Upper lobe of left lung (tissue), 6 donors: Measurements from ENCODE around the gene NCAPG2. TPM values are rescaled to one million over a fixed set of nuclear protein-coding genes. Genes with fewer than 3 reads are reported as not detected.

Source experiments
- ATAC-seq, 2 donors: fragments of 200-7000 bp; cut with Tn5 transposase; one replicate each; pipeline ENCODE4 v1.9.1; 2022; ENCODE audit warnings: mild to moderate bottlenecking in 2 of 2, moderate library complexity in 2 of 2; ENCODE audit not compliant: low FRiP score in 2 of 2
- DNase-seq, 2 donors: peaks; one replicate each; pipeline ENCODE4 v3.0.0-alpha.2; 2019 to 2020
- H3K27ac ChIP-seq, 4 donors: fragments of 200-600 bp; sonication (generic); one replicate each; pipeline ENCODE4 v1.5.1; 2016 to 2019
- H3K27me3 ChIP-seq, 4 donors: fragments of 200-600 bp; sonication (generic); one replicate each; pipeline ENCODE4 v1.5.1; 2017 to 2019
- H3K36me3 ChIP-seq, 4 donors: fragments of 200-600 bp; sonication (generic); one replicate each; pipeline ENCODE4 v1.5.1; 2016 to 2019
- H3K4me1 ChIP-seq, 4 donors: fragments of 200-600 bp; sonication (generic); one replicate each; pipeline ENCODE4 v1.5.1; 2018 to 2019
- H3K4me3 ChIP-seq, 4 donors: fragments of 200-600 bp; sonication (generic); one replicate each; pipeline ENCODE4 v1.5.1; 2017 to 2019; ENCODE audit warnings: mild to moderate bottlenecking in 2 of 4, moderate library complexity in 1 of 4
- H3K9me3 ChIP-seq, 4 donors: fragments of 200-600 bp; sonication (generic); one replicate each; pipeline ENCODE4 v1.5.1; 2018 to 2019
- CTCF ChIP-seq, 6 experiments: fragments of 450-650 bp in 4 of 6; fragments of 200-600 bp in 2 of 6; sonication (generic) in 2 of 6; IDR thresholded peaks; one replicate each; pipeline ENCODE4 v1.5.1; 2016 to 2019; ENCODE audit warnings: antibody characterized with exemption in 6 of 6
- EP300 ChIP-seq, 4 donors: sonication (generic); formaldehyde crosslinking; IDR thresholded peaks; one replicate each; pipeline ENCODE4 v1.5.1; 2017; ENCODE audit warnings: antibody characterized with exemption in 4 of 4, control low read depth in 2 of 4
- POLR2A ChIP-seq, 4 donors: fragments of 450-650 bp; IDR thresholded peaks; one replicate each; pipeline ENCODE4 v1.5.1; 2016 to 2017; ENCODE audit warnings: antibody characterized with exemption in 4 of 4, mild to moderate bottlenecking in 2 of 4
- POLR2AphosphoS5 ChIP-seq, 2 donors: sonication (generic); formaldehyde crosslinking; IDR thresholded peaks; one replicate each; pipeline ENCODE4 v1.5.1; 2017; ENCODE audit warnings: antibody characterized with exemption in 2 of 2
- WGBS, 2 donors: methylation state at CpG; one replicate each; pipeline ENCODE4 v1.1.5; 2017 to 2018; 5-methylcytosine and 5-hydroxymethylcytosine counted together
- total RNA-seq, 6 donors: library from RNA; depleted of rRNA in 4 of 6; stranded (reverse); fragments of >200 nt in 4 of 6; gene quantifications; one replicate each; pipeline versions ENCODE4 v1.1.0 to v1.2.1, GENCODE V29; 2016 to 2021
- donor health status: DM: no; HTN: no; CAD: no; lungs with moderate emphysema.
- donor health status: DM: no; HTN: yes; CAD: no; lungs with severe emphysema.

NCAPG2 gene
- total RNA-seq, 6 donors from 2014 or later = 4.6 to 11.0 (median 7.8) TPM

GRCh38 chr7:158588085-158588877, 116.3 kb downstream of the NCAPG2 start:
- Histone ChIP-seq H3K9me3 (no peaks in the 10 kb centered on the region), H3K27ac (no peak overlapping the region), H3K36me3 (no peaks in the 10 kb centered on the region), H3K4me1 (peaks cover 14 to 26% (median 20%) of the 10 kb centered on the region in 4 donors), H3K4me3 (peak overlapping the region in 3 of 4 donors; percentile 41 to 47 (median 47)), H3K27me3 (peaks cover 0 to 18% (median 10%) of the 10 kb centered on the region in 4 donors)
- peak in 1 of 2 donors; percentile 27 for ATAC-seq
- TF ChIP-seq POLR2A (IDR thresholded peaks at IDR 0.05) = no peak
- WGBS, 2 donors = 25 to 30% methylated on average over 16 to 29 of the region's 63 CpGs
- DNase-seq = peak in 1 of 2 donors; percentile 88

- H3K4me3 ChIP-seq = peak within 1 kb of the TSS in 3 of 4 donors; percentile 41 to 49 (median 47)
- peaks cover 0 to 18% (median 10%) of the 10 kb centered on the region in 4 donors for H3K27me3 ChIP-seq
- WGBS, 2 donors = 0% methylated on average over 1 of the region's 110 CpGs; no CpG with 5 or more reads in 1 of the 2 donors
- no peaks in the 10 kb centered on the region for H3K36me3 ChIP-seq
- H3K27ac ChIP-seq = no peak within 1 kb of the TSS
- ATAC-seq (peak; percentile 80 to 93), DNase-seq (peak; percentile 60 to 94)
- H3K9me3 ChIP-seq = no peaks in the 10 kb centered on the region
- H3K4me1 ChIP-seq = peaks cover 14 to 26% (median 20%) of the 10 kb centered on the region in 4 donors
- TF ChIP-seq EP300 (IDR thresholded peaks at IDR 0.05) (no peak), POLR2A (IDR thresholded peaks at IDR 0.05) (no peak), POLR2AphosphoS5 (IDR thresholded peaks at IDR 0.05) (no peak), CTCF (IDR thresholded peaks at IDR 0.05) (no peak)
Measured at GRCh38 chr7:158587162-158588084, 117.2 kb downstream of the NCAPG2 start, which contains the start of gene PTPRN2. Gene PTPRN2 (minus strand): TSS chr7:158587823.

GRCh38 chr7:158586499-158587161, 118.0 kb downstream of the NCAPG2 start:
- peak in 1 of 2 donors; percentile 84 for DNase-seq
- peaks cover 14 to 26% (median 20%) of the 10 kb centered on the region in 4 donors for H3K4me1 ChIP-seq
- no peak for ATAC-seq
- H3K27me3 ChIP-seq = peaks cover 0 to 18% (median 10%) of the 10 kb centered on the region in 4 donors
- H3K4me3 ChIP-seq = peak overlapping the region in 3 of 4 donors; percentile 41 to 49 (median 47)
- H3K9me3 ChIP-seq = no peaks in the 10 kb centered on the region
- TF ChIP-seq CTCF (IDR thresholded peaks at IDR 0.05) (no peak), POLR2A (IDR thresholded peaks at IDR 0.05) (no peak), POLR2AphosphoS5 (IDR thresholded peaks at IDR 0.05) (no peak), EP300 (IDR thresholded peaks at IDR 0.05) (no peak)
- no peaks in the 10 kb centered on the region for H3K36me3 ChIP-seq
- no peak overlapping the region for H3K27ac ChIP-seq
- WGBS, 2 donors = 8% methylated on average over 49 of the region's 63 CpGs; no CpG with 5 or more reads in 1 of the 2 donors

GRCh38 chr7:158585721-158586498, 118.7 kb downstream of the NCAPG2 start:
- WGBS, 2 donors = 36 to 44% methylated on average over 15 to 17 of the region's 17 CpGs
- Histone ChIP-seq H3K27ac (no peak overlapping the region), H3K36me3 (no peaks in the 10 kb centered on the region), H3K9me3 (no peaks in the 10 kb centered on the region), H3K4me1 (peaks cover 14 to 26% (median 20%) of the 10 kb centered on the region in 4 donors), H3K4me3 (peak overlapping the region in 1 of 4 donors; percentile 47), H3K27me3 (peaks cover 0 to 18% (median 10%) of the 10 kb centered on the region in 4 donors)
- DNase-seq (no peak), ATAC-seq (no peak)
- no peak for TF ChIP-seq POLR2AphosphoS5 (IDR thresholded peaks at IDR 0.05)
- no peak for TF ChIP-seq EP300 (IDR thresholded peaks at IDR 0.05)
- no peak for TF ChIP-seq CTCF (IDR thresholded peaks at IDR 0.05)
- TF ChIP-seq POLR2A (IDR thresholded peaks at IDR 0.05) = no peak
